ENCODE results near the gene EPG5.

DNA sequence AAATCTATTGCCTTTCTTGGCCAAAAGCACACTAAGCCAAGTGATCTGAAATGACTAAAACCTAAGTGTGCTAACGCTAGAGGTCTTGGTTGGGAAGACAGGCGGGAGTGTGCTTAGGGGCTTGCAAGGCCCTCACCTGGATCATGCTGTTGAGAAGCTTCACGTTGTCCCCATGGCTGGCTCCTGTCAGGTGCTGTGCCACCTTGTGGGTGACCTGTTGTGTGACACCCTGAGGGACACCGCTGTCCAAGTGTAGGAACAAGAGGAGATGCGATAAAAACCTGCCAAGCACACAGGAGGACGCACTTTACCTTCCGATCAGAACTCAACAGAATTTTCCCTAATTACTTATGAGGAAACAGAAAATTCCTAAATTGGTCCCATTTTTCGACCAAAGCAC is 50.8 kb downstream of the EPG5 start:
- no peak for TF ChIP-seq MYC (IDR thresholded peaks at IDR 0.05; ENCODE audit: low read depth, low read length)
- no peak for TF ChIP-seq MYC (CRISPR knock-in tag; IDR thresholded peaks at IDR 0.05; ENCODE audit: borderline replicate concordance, low read depth)
- TF ChIP-seq, protein P1, sequence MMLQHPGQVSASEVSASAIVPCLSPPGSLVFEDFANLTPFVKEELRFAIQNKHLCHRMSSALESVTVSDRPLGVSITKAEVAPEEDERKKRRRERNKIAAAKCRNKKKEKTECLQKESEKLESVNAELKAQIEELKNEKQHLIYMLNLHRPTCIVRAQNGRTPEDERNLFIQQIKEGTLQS (IDR thresholded peaks at IDR 0.05), result no peak
- TF ChIP-seq, protein P1 (CRISPR knock-in tag; conservative IDR thresholded peaks at IDR 0.05), result no peak
- no peak for TF ChIP-seq GABPA (tag; conservative IDR thresholded peaks at IDR 0.05; ENCODE audit: low read depth)
- no peak for TF ChIP-seq CEBPB (tag; IDR thresholded peaks at IDR 0.05)
- TF ChIP-seq HDAC8 (tag; IDR thresholded peaks at IDR 0.05), result no peak
- TF ChIP-seq GTF2F1 (IDR thresholded peaks at IDR 0.05; ENCODE audit: low read depth, low read length), result no peak
